Endometrium (tissue), 2 donors: ENCODE results near the gene PANK1.

Experiments used
- FAIRE-seq: peaks from 2 replicates; lab custom pipeline; 2012; peaks lifted over from hg19 to GRCh38; lab: Jason Lieb, UNC
- donor health status: control.
- donor health status: control.

Gene PANK1

GRCh38 chr10:89644967-89645741 is at the start of gene PANK1:
Gene PANK1, minus strand, starts transcription at chr10:89645242. Its CDS starts 351 bp downstream, at chr10:89644891.
- FAIRE-seq, result no peak

GRCh38 chr10:89693176-89693575 is 48.1 kb upstream of the PANK1 start:
- FAIRE-seq, result no peak

- no peak for FAIRE-seq
These were observed 47.4 kb upstream of the PANK1 start for GRCh38 chr10:89692416-89692815.

DNA sequence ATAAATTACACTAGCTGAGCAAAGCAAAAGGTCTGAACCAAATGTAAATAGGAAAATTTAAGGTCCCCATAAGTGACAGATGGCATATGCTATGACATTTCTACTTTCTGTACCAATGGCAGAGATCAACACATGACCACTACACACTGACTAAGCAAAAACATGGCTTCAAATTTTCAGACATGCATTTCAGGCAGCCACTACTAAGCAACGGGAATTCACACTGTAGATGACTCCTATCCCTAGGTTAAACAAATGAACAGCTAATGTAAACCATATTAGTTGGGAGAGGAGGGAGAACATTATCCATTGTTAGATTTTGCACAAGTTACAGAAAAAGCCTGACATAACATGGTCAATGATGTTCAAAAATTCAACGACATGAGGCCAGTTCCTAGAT is 45.0 kb upstream of the PANK1 start:
- FAIRE-seq, result no peak

- no peak for FAIRE-seq
These were observed 40.9 kb upstream of the PANK1 start for GRCh38 chr10:89685936-89686335.

GRCh38 chr10:89684604-89685003 is 39.6 kb upstream of the PANK1 start:
- no peak for FAIRE-seq

DNA sequence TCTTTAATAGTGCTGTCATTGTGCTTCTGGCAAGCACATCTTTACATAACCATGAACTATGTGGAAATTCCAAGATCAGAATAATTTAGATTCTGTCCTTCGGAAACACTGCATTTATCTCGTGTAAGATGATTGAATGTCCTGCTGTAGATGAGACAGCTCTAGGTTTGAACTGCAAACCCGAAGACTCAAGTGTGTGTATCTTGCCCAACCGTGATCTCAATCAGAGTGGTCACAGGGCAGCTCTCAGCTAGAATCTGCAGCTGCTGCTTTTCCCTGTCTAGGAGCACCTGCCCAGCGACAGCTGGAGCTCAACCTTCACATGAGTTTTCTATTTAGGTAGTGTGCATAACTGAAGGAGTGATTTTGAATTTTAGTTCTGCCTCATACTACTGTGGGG is 38.8 kb upstream of the PANK1 start:
- FAIRE-seq, result no peak

DNA sequence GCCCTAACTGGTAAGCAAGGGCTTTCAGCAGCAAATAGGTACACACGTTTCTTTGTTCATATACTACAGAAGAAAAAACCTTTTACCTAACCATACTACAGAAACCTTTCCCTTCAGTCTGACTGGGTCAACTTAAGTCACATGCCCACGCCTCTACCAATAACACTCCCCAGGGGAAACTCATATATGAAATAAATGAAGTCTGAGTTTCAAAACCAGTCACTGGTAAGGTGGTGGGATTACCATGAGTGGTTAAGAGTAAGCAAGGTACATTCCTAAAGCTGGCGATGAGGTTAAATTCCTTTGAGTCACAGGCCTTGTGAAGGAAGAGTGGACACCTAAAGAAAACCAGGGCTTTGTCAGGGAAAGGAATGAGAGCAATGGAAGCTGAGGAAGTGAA is 34.9 kb upstream of the PANK1 start:
- no peak for FAIRE-seq

DNA sequence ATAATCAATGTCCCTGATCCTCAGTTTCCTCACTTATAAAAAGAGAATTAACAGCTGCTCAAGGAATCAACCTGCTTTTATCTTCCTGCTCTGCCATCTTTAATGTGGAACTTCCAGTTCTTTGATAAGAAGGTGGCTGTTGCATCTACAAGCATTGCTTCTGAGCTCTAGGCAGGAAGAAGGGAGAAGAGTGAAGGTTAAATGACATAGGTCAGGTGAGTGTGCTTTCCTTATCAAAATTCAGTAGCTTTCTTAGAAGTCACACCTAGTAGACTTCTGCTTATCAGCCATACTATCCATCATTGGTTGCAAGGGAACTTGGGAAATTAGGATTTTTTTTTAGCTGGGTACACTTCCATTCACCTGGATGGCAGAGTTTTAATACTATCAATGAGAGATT is 32.3 kb upstream of the PANK1 start:
- FAIRE-seq, result no peak

GRCh38 chr10:89670926-89671325 is 25.9 kb upstream of the PANK1 start:
- FAIRE-seq, result no peak

GRCh38 chr10:89669985-89670384 is 24.9 kb upstream of the PANK1 start:
- FAIRE-seq, result no peak

- no peak for FAIRE-seq
These were observed 23.5 kb upstream of the PANK1 start for GRCh38 chr10:89668386-89669071.

DNA sequence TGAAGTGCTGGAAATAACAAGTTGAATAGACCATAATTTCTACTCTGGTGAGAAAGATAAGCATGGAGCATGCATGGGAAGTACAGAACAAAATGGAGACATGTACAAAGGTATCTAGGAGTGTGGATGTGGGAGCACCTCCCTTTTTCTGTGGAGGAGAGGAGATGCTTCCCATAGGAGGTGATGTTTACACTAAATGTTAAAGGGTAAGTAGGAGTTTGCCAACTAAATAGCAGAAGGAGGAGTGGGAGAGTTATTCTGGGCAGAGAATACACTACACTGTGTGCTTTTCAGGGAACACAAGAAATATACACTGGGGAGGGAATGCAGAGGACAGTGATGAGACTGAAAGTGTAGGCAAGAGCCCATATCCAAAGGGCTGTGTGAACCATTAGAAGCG is 21.1 kb upstream of the PANK1 start:
- FAIRE-seq, result no peak

DNA sequence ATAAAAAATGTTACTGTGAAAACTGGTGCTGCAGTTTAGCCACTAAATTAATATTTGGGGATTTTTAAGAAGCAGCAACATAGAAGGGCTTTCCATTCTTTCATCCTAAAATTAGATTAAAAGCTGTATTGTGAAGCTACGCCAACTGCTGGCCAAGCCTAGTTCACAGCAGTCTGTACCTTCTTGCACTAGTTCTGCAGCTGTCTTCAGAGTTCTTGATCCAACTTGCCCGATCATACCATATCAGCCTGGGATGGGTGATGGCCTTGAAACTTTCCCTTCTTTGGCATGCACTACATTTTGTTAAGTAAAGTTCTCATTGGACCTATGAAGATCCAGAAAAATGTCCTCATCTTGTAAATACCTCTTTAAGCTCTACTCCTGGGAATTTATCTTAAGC is 20.3 kb upstream of the PANK1 start:
- FAIRE-seq, result no peak

GRCh38 chr10:89664203-89664602 is 19.2 kb upstream of the PANK1 start:
- FAIRE-seq, result no peak

- no peak for FAIRE-seq
These were observed 18.1 kb upstream of the PANK1 start for GRCh38 chr10:89663144-89663543.

- no peak for FAIRE-seq
These were observed 17.6 kb upstream of the PANK1 start for GRCh38 chr10:89662596-89662995.

DNA sequence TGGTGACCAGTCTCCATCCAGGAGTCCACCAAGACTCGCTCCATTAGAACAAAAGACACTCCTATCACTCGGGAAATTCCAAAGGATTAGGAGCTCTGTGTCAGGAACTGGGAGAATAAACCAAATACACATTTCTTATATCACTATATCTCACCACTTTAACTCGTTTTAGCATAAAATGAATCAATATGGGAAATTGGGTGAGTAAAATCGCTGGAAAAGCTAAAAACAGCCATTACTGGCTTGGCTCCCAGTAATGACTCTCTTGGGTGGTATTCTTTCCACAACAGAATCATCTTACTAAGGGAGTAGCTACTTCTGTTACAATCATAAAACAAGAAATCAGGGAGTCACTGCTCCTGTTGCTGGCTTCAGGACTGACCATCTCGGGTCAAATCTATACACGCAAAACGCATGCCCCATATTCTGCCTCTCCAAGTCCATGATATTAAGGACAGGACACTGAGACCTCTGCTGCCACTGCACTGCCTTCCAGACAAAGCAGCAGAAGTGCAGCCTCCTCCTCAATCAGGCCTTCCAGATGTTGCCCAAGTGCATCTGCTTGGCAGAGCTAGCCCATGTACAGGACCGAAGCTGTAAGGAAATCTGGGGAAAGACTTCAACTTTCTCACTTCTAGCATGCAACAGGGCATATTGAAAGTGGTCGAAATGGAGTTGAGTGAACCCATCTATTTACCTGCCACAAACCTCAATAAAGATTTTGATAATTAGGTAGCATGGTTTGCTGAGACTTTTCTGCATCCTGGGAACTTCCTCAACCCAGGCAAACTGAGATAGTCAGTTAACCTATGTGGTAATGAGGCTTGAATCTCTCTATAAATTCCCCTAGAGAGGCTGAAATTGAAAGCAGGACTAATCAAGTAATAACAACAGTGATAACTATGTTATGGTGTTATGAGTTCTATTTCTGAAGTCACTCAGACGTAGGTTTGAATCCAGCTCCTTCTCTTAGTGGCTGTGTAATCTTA is 14.4 kb upstream of the PANK1 start:
- no peak for FAIRE-seq

DNA sequence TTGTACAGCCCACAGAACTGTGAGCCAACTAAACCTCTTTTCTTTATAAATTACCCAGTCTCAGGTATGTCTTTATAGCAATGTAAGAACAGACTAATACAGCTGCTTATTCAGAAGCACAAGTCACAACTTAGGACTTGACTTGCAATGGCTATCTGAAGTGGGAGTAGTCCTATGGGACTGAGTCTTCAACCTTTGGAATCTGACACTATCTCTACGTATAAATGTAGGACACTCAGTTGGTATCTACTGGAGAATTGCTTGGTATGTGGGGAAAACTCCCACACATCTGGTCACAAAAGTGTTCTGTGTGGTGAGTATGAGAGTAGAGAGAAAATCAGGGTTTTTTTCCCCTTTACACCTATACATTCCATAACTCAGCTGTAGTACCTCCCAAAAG is 12.3 kb upstream of the PANK1 start:
- FAIRE-seq, result no peak

GRCh38 chr10:89655722-89656121 is 10.7 kb upstream of the PANK1 start:
- FAIRE-seq, result no peak

DNA sequence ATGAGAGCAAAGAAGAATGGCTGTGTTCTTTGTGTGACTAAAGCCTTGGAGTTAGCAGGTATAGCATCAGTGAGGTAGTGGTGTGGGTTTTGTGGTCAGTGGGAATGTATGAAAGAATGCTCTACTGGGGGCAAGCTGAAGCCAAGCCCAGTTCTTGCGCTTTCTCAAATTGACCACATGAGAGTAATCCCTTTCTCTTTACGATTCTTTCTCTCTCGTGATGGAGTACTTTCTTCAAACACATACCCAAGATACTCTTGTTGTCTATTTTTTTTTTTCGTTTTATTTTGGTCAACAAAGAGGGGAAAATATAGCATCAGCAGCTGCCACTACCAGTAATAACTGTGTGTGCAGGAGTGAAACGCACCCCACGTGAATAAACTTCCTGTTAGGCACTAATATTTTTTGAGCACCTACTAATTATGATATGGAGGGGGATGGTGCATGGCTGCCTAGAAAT is 8.4 kb upstream of the PANK1 start:
- no peak for FAIRE-seq

- FAIRE-seq, result no peak
These were observed 7.8 kb upstream of the PANK1 start for GRCh38 chr10:89652806-89653370.
